ENCODE results near the gene USH1C.

GRCh38 chr11:17578958-17579357, 34.7 kb upstream of the USH1C start:
- TF ChIP-seq CTCF (conservative IDR thresholded peaks at IDR 0.05; ENCODE audit: low read depth, low read length) (no peak), POLR2A (IDR thresholded peaks at IDR 0.05; ENCODE audit: low read depth, low read length) (no peak), BHLHE40 (IDR thresholded peaks at IDR 0.05; ENCODE audit: low read depth, low read length) (no peak), CEBPB (IDR thresholded peaks at IDR 0.05; ENCODE audit: low read depth, low read length) (no peak), MAZ (IDR thresholded peaks at IDR 0.05; ENCODE audit: borderline replicate concordance, low read depth, low read length) (no peak), RAD21 (IDR thresholded peaks at IDR 0.05; ENCODE audit: low read length) (no peak), USF2 (IDR thresholded peaks at IDR 0.05; ENCODE audit: low read depth, low read length) (no peak), MAFK (IDR thresholded peaks at IDR 0.05; ENCODE audit: low read depth, low read length) (no peak), ELK1 (IDR thresholded peaks at IDR 0.05; ENCODE audit: borderline replicate concordance, low read depth, low read length) (no peak)

Measured in IMR-90 (cell line).